Frontal cortex (tissue), 4 donors: ENCODE measurements around the gene S100A16. TPM values are rescaled to one million over a fixed set of nuclear protein-coding genes. Genes with fewer than 3 reads are reported as not detected.
A peak's percentile ranks its signal among the peaks of the same experiment; 100 is the strongest.
"Not testable (repeated sequence)": the region's sequence is repeated elsewhere in the genome, so short reads cannot be mapped to it uniquely, and the experiment has no call there.

Experiments
- DNase-seq, 2 donors: peaks; one replicate each; pipeline ENCODE4 v3.0.0; 2012; ENCODE audit warnings: low spot score in 2 of 2
- FAIRE-seq: peaks from 2 replicates; lab custom pipeline; 2012; peaks lifted over from hg19 to GRCh38; lab: Jason Lieb, UNC
- total RNA-seq: library from RNA; depleted of rRNA; stranded (reverse); fragments of >200 nt; gene quantifications from one replicate; pipeline ENCODE4 v1.2.3, GENCODE V29; 2014
- donor health status: control.
- donor health status: control.
- donor health status: control.

S100A16 gene
- total RNA-seq, 1 donor from 2014 or later, result 13.0 TPM

DNA sequence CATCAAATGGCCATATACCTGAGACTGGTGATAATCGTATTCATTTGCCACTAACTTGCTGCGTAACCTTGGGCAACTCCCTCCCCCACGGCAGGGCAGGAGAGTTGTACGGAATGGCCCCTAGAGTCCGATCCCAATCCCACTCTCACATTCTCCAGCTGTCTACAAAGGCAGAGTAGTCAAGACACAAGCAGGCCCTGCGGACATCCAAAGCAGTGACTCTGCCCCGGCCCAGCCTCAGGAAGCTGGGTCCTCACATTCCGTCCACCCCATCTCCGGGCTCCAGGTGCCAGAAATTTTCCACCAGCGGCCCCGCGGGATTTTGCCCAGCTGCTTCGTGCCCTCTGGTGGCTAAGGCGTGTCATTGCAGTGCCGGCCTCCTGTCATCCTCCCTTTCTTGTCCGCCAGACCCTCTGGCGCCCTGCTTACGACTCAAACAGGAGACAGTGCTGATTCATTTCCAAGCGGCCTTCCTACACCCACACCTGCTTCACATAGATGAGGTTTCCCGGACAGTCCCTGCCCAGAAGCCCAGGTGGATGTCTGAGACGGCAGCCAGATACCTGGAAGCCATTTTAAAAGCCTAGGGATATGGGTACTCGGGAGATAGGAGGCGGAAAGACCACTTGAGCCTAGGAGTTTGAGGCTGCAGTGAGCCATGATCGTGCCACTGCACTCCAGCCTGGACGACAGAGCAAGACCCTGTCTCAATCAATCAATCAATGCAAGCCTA, 44.4 kb downstream of the S100A16 start:
- DNase-seq (peak; percentile 65 to 83), FAIRE-seq (no peak)

GRCh38 chr1:153567621-153568366, 45.1 kb downstream of the S100A16 start:
- FAIRE-seq, result no peak
- DNase-seq, result no peak

DNA sequence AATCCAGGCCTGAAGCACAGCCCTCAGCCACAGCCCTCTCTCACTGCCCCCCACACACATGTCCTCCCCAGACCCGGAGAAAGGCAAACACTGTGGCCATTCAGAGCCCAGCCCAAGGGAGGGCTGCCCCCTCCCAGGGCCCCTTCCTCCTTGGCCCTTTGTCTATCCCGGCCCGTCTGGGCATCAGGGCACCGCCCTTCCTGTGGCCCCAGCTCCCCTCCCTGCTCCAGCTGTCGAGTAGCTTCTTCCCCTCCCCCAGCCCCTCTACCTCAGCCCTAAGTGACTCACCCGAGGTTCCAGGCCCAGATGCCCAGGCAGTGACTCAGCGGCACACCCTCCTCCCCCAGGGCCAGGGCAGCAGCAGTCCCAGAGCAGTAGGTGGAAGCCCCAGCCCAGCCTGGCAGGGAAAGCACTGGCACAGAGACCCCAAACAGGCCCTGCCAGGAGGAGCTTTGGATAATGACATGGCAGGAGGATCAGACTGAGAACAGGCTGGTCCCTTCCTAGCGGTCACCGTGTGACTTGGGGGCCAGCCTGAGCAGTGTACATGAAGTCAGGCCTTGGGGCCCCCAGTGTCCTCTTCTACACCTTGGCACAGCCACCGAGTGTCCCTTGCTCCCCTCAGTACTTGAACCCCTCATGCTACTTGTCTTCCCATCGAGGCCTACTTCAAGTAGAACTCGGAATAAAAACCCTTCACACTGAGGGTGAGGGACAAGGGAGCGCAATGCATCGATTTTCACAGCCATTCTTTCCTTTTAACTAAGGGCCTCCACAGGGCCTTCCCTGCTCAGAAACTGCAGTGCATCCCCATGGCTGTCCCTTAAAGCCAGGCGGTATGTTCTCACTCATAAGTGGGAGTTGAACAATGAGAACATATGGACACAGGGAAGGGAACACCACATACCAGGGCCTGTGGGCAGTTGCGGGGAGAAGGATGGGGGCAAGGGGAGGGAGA, 46.2 kb downstream of the S100A16 start:
- DNase-seq, result peak in 1 of 2 donors; percentile 80

GRCh38 chr1:153565529-153566374, 47.2 kb downstream of the S100A16 start, which contains the start of gene S100A2:
S100A2 (minus strand) TSS chr1:153565844; CDS start chr1:153563877, 1,967 bp downstream.
- DNase-seq, result no peak
- no peak for FAIRE-seq

More for the DNA sequence above, 46.2 kb downstream of the S100A16 start:
- FAIRE-seq, result no peak

GRCh38 chr1:153563991-153564390, 48.9 kb downstream of the S100A16 start:
- DNase-seq, result no peak

GRCh38 chr1:153563483-153563901, 49.4 kb downstream of the S100A16 start:
- no peak for FAIRE-seq
- DNase-seq, result no peak

More at GRCh38 chr1:153563991-153564390, 48.9 kb downstream of the S100A16 start:
- FAIRE-seq, result no peak

DNA sequence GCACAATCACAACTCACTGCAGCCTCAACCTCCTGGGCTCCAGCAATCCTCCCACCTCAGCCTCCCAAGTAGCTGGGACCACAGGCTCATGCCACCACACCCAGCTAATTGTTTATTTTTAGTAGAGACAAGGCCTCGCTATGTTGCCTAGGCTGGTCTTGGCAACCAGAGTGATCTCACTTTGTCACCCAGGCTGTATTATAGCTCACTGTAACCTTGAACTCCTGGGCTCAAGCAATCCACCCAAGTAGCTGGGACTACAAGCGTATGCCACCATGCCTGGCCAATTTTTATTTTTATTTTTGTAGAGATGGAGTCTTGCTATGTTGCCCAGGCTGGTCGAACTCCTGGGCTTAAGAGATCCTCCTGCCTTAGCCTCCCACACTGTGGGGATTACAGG, 50.9 kb downstream of the S100A16 start:
- not testable (repeated sequence) for DNase-seq, FAIRE-seq

- DNase-seq (no peak), FAIRE-seq (no peak)
Measured at GRCh38 chr1:153561466-153561985, 51.4 kb downstream of the S100A16 start.

GRCh38 chr1:153560771-153561465, 52.0 kb downstream of the S100A16 start:
- DNase-seq (no peak), FAIRE-seq (no peak)

GRCh38 chr1:153560241-153560640, 52.7 kb downstream of the S100A16 start:
- FAIRE-seq, result no peak
- no peak for DNase-seq

- FAIRE-seq, result no peak
- DNase-seq, result no peak
Measured at GRCh38 chr1:153557877-153558276, 55.1 kb downstream of the S100A16 start.

Other genes with a start within 250 kb of the S100A16 start
- 6.9 TPM for gene S100A12, start 237.5 kb downstream of the S100A16 start, total RNA-seq
- gene S100A8, start 222.1 kb downstream of the S100A16 start, total RNA-seq, result 7.3 TPM
- gene S100A7A, start 196.6 kb downstream of the S100A16 start, total RNA-seq, result not detected
- gene S100A7, start 152.5 kb downstream of the S100A16 start, total RNA-seq, result not detected
- 9.8 TPM for gene S100A6, start 77.1 kb downstream of the S100A16 start, total RNA-seq
- gene S100A5, start 72.2 kb downstream of the S100A16 start, total RNA-seq, result not detected
- gene S100A4, start 67.3 kb downstream of the S100A16 start, total RNA-seq, result 1.6 TPM
- not detected for gene S100A3, start 63.9 kb downstream of the S100A16 start, total RNA-seq
- gene S100A2, start 47.3 kb downstream of the S100A16 start, total RNA-seq, result not detected
- gene S100A14, start 3.2 kb upstream of the S100A16 start, total RNA-seq, result not detected
- gene S100A13, start 14.4 kb upstream of the S100A16 start, total RNA-seq, result 7.3 TPM
- gene S100A1, start 15.3 kb upstream of the S100A16 start, total RNA-seq, result 1.2 TPM
- gene CHTOP, start 20.9 kb upstream of the S100A16 start, total RNA-seq, result 55.0 TPM
- 46.1 TPM for gene SNAPIN, start 45.6 kb upstream of the S100A16 start, total RNA-seq
- gene ILF2, start 57.9 kb upstream of the S100A16 start, total RNA-seq, result 240 TPM
- gene NPR1, start 65.6 kb upstream of the S100A16 start, total RNA-seq, result 0.41 TPM
- 29.8 TPM for gene INTS3, start 114.9 kb upstream of the S100A16 start, total RNA-seq
- 14.7 TPM for gene SLC27A3, start 162.3 kb upstream of the S100A16 start, total RNA-seq